Measurements from ENCODE around the gene EYS.
A peak's percentile ranks its signal among the peaks of the same experiment; 100 is the strongest.
"Not testable (repeated sequence)": the region's sequence is repeated elsewhere in the genome, so short reads cannot be mapped to it uniquely, and the experiment has no call there.

Gene EYS

DNA sequence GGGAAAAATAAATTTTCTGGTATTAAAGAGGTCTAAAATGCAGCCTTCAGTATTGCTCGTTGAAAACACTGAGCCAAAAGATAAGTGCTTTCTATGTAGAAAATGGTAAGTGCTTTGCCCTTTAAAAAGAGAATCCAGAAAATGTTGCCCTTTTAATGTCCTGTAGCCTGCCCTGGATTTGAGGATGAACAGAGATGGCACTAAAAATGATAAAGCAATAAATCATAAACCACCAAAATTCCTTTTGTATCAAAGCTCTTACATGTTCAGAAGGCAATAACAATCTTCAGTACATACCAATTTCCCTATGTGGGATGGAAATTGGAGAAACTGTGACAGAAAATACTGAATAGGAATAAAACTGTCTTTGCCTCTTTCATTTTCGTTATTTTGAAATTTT, 1665.7 kb downstream of the EYS start:
- DNase-seq (ENCODE audit: low spot score): no peak

GRCh38 chr6:64040113-64040512, 1666.9 kb downstream of the EYS start:
- no peak for DNase-seq (ENCODE audit: low spot score)

DNA sequence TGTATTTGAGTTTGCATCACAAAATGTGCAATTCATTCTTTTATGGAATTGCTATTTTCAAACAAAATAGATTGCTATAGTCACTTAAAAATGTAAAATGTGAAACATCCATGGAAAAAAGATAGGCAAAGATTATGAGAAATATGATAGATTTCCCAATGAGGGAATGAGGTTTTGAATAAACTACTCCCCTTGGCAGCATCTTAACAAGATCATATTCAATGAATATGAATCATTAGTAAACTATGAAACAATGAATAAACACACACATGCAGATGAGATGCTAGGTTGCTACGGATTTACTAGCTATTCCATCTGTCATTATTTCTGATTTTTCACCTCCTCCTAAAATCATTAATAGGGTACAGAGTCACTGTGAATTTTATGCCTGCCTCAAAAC, 1669.6 kb downstream of the EYS start:
- DNase-seq (ENCODE audit: low spot score): no peak

GRCh38 chr6:64034910-64035655, 1671.9 kb downstream of the EYS start:
- peak; percentile 77 for DNase-seq (ENCODE audit: low spot score)

- DNase-seq (ENCODE audit: low spot score): no peak
Measured at GRCh38 chr6:64034291-64034690, 1672.7 kb downstream of the EYS start.

DNA sequence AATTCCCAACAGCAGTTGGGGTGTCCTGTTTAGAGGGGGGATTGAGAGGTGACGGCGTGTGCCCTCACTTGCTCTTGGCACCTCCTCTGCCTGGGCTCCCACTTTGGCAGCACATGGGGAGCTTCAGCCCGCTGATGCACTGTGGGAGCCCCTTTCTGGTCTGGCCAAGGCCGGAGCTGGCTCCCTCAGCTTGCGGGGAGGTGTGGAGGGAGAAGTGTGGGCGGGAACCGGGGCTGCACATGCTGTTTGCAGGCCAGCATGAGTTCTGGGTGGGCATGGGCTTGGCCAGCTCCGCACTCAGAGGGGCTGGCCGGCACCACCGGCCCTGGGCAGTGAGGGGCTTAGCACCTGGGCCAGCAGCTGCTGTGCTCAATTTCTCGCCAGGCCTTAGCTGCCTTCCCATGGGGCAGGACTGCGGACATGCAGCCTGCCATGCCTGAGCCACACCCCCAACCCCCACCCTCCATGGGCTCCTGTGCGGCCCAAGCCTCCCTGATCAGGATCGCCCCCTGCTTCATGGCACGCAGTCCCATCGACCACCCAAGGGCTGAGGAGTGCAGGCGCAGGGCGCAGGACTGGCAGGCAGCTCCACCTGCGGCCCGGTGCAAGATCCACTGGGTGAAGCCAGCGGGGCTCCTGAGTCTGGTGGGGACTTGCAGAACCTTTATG, 1675.9 kb downstream of the EYS start:
- DNase-seq (ENCODE audit: low spot score): not testable (repeated sequence)

DNA sequence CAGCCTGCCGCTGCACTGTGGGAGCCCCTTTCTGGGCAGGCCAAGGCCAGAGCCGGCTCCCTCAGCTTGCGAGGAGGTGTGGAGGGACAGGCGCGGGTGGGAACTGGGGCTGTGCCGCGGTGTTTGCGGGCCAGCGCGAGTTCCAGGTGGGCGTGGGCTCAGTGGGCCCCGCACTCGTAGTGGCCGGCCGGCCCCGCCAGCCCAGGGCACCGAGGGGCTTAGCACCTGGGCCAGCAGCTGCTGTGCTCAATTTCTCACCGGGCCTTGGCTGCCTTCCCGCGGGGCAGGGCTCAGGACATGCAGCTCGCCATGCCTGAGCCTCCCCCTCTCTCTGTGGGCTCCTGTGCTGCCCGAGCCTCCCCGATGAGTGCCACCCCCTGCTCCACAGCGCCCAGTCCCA, 1683.3 kb downstream of the EYS start:
- no peak for DNase-seq (ENCODE audit: low spot score)

DNA sequence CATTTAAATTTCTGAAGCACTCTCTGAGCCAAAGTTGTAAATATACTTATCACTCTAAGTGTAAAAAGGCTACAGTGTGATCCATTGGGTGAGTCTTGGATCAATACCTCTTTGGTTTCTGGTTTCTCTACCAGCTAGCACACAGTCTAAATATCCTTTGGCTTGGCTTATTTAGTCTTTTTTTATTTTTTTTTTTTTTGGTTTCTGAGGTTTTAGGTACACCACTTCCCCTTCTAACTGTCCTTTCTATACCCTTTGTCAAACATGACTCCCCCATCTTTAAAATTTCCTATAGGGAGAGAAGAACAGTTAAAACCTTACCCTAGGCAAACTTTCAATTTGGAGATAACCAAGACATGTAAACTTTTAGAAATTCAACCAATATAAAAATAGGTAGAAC, 1692.4 kb downstream of the EYS start:
- no peak for DNase-seq (ENCODE audit: low spot score)

- DNase-seq (ENCODE audit: low spot score): no peak
Measured at GRCh38 chr6:64013011-64013410, 1694.0 kb downstream of the EYS start.

GRCh38 chr6:64012351-64013001, 1694.5 kb downstream of the EYS start:
- peak; percentile 45 for DNase-seq (ENCODE audit: low spot score)

- DNase-seq (ENCODE audit: low spot score): no peak
Measured at GRCh38 chr6:64010666-64011065, 1696.4 kb downstream of the EYS start.

DNA sequence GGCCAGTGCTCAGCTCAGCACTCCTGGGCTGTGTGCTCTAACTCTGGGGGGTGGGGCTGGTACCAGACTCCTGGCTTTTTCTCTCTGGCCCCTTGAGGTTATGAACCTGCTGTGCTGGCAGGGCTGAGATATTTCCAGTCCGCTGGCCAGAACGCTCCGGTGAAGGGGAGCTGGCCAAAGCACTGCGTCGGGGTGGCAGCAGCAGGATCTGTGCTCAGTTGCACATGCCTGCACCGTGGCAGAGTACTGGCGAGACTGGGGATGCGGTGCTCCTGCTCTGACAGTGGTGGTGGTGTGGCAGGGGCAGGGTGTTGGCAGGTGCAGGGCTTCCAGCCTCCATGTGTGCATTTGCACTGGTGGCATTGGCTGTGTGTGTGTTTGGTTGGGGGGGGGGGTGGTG, 1697.0 kb downstream of the EYS start:
- no peak for DNase-seq (ENCODE audit: low spot score)

- no peak for DNase-seq (ENCODE audit: low spot score)
Measured at GRCh38 chr6:64006246-64006645, 1700.8 kb downstream of the EYS start.

GRCh38 chr6:64000818-64001491, 1706.1 kb downstream of the EYS start:
- no peak for DNase-seq (ENCODE audit: low spot score)

- DNase-seq (ENCODE audit: low spot score): no peak
Measured at GRCh38 chr6:63999613-64000012, 1707.4 kb downstream of the EYS start.

GRCh38 chr6:63998991-63999390, 1708.0 kb downstream of the EYS start:
- DNase-seq (ENCODE audit: low spot score): no peak

DNA sequence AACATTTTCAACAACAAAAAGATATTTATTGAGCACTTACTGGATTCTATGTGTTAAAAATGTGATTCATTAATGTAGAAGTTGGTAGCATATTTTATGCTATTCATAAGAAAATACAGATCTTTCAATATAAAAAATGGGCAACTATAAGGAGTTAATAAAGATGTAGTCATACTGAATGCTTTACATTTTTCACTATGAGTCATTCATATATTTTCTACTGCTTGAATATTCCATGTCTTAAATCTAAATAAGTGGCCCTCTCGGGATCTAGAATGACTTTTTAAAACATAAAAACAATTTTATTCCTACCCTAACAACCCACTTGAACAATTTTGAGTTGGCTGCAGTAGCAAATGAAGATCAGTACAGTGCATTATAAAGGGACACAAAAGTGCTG, 1709.3 kb downstream of the EYS start:
- no peak for DNase-seq (ENCODE audit: low spot score)

- DNase-seq (ENCODE audit: low spot score): no peak
Measured at GRCh38 chr6:63997221-63997620, 1709.8 kb downstream of the EYS start.

DNA sequence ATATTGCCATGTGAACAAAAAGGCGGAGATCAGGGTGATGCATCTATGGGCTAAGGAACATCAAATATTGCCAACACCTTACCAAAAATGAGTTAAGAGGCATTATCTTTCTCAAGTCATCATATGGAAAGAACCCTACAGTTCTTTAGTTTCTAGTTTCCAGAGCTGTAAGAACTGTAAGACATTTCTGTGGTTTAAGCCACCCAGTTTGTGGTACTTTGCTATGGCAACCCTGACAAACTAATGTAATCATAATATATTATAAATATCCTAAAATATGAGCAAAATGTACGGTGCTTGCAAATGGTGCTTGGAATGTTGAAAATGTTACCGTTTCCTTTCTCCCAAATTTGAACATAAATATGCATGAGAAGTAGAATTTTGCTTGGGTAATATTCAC, 1721.8 kb downstream of the EYS start:
- no peak for DNase-seq (ENCODE audit: low spot score)

DNA sequence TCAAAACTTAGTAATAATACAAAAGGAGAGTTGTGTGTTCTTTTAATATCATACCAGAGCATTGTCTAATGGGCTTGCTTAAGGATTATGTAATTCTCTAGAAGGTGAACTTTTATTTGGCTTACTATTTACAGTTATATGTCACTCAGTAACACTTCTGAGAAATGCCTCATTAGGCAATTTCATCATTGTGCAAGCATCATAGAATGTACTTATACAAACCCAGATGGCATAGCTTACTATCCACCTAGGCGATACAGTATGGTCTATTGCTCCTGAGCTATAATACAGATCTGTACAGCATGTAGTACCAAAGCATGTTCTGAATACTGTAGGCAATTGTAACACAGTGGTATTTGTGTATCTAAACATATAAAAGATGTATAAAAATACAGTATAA, 1731.3 kb downstream of the EYS start:
- DNase-seq (ENCODE audit: low spot score): no peak

- DNase-seq (ENCODE audit: low spot score): no peak
Measured at GRCh38 chr6:63968650-63969049, 1738.4 kb downstream of the EYS start.

- no peak for DNase-seq (ENCODE audit: low spot score)
Measured at GRCh38 chr6:63964366-63964765, 1742.7 kb downstream of the EYS start.
